HepG2 (cell line): Measurements from ENCODE around the gene KLF13.

ENCODE experiments used
- CTCF ChIP-seq: sonication (generic); formaldehyde crosslinking; IDR thresholded peaks from 2 replicates; pipeline ENCODE4 v1.5.0; 2020; ENCODE audit warnings: mild to moderate bottlenecking, missing genetic modification reagents, moderate library complexity
- ELF3 ChIP-seq: IDR thresholded peaks from 2 replicates; pipeline ENCODE4 v1.6.1; 2016; ENCODE audit warnings: missing genetic modification reagents, missing compliant biosample characterization
- FOXM1 ChIP-seq: sonication (generic); formaldehyde crosslinking; IDR thresholded peaks from 2 replicates; pipeline ENCODE4 v1.5.0; 2020; ENCODE audit warnings: missing genetic modification reagents
- MAZ ChIP-seq, 2 experiments: sonication (generic) in 1 of 2; formaldehyde crosslinking in 1 of 2; IDR thresholded peaks; 2 replicates each; pipeline versions ENCODE4 v1.5.0 to v1.6.1; 2012 to 2020; ENCODE audit warnings: low read depth in 2 of 2, mild to moderate bottlenecking in 2 of 2, borderline replicate concordance in 1 of 2, improper control_type of control experiment in 1 of 2, low read length in 1 of 2, missing genetic modification reagents in 1 of 2, moderate library complexity in 1 of 2
- NR2F1 ChIP-seq, 2 experiments: fragments of 450-650 bp in 1 of 2; formaldehyde crosslinking in 1 of 2; IDR thresholded peaks; 2 replicates each; pipeline versions ENCODE4 v1.5.0 to v1.6.1; 2016 to 2020; ENCODE audit warnings: mild to moderate bottlenecking in 1 of 2, missing compliant biosample characterization in 1 of 2, missing genetic modification reagents in 1 of 2, moderate library complexity in 1 of 2
- SP1 ChIP-seq, 2 experiments: fragments of 450-650 bp in 1 of 2; sonication (generic) in 1 of 2; formaldehyde crosslinking in 1 of 2; IDR thresholded peaks; 2 replicates each; pipeline versions ENCODE4 v1.4.0 to v1.6.1; 2016 to 2020; ENCODE audit warnings: missing genetic modification reagents in 1 of 2
- ZNF274 ChIP-seq: sonication (generic); formaldehyde crosslinking; IDR thresholded peaks from 2 replicates; pipeline ENCODE4 v1.5.1; 2020; ENCODE audit warnings: mild to moderate bottlenecking, missing genetic modification reagents
- ZNF605 ChIP-seq: sonication (generic); formaldehyde crosslinking; IDR thresholded peaks from 2 replicates; pipeline ENCODE4 v1.8.0; 2022; ENCODE audit warnings: mild to moderate bottlenecking, missing genetic modification reagents
- TF ChIP-seq, protein P1 (sequence below): sonication (generic); formaldehyde crosslinking; IDR thresholded peaks from 2 replicates; pipeline ENCODE4 v1.5.1; 2020; ENCODE audit warnings: mild to moderate bottlenecking, missing genetic modification reagents, moderate library complexity
- TF ChIP-seq, protein P2 (sequence below): IDR thresholded peaks from 2 replicates; pipeline ENCODE4 v1.6.1; 2016; ENCODE audit warnings: missing compliant biosample characterization, missing genetic modification reagents, borderline replicate concordance

GRCh38 chr15:31327669-31328427 is 1.2 kb downstream of the KLF13 start:
- TF ChIP-seq, protein P1, sequence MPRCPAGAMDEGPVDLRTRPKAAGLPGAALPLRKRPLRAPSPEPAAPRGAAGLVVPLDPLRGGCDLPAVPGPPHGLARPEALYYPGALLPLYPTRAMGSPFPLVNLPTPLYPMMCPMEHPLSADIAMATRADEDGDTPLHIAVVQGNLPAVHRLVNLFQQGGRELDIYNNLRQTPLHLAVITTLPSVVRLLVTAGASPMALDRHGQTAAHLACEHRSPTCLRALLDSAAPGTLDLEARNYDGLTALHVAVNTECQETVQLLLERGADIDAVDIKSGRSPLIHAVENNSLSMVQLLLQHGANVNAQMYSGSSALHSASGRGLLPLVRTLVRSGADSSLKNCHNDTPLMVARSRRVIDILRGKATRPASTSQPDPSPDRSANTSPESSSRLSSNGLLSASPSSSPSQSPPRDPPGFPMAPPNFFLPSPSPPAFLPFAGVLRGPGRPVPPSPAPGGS (CRISPR knock-in tag) = no peak
- TF ChIP-seq FOXM1 (CRISPR knock-in tag) (no peak), SP1 (IDR thresholded peaks at IDR 0.05) (no peak), SP1 (CRISPR knock-in tag; IDR thresholded peaks at IDR 0.05) (no peak), CTCF (CRISPR knock-in tag) (no peak), ZNF605 (CRISPR knock-in tag) (no peak), NR2F1 (CRISPR knock-in tag; IDR thresholded peaks at IDR 0.05) (no peak), ZNF274 (CRISPR knock-in tag) (no peak), MAZ (IDR thresholded peaks at IDR 0.05; ENCODE audit: borderline replicate concordance, low read depth, low read length) (no peak), MAZ (CRISPR knock-in tag; IDR thresholded peaks at IDR 0.05; ENCODE audit: low read depth) (peak; percentile 52; the same call in 1 of the 2 replicates), ELF3 (CRISPR knock-in tag) (no peak)
- TF ChIP-seq, protein P2, sequence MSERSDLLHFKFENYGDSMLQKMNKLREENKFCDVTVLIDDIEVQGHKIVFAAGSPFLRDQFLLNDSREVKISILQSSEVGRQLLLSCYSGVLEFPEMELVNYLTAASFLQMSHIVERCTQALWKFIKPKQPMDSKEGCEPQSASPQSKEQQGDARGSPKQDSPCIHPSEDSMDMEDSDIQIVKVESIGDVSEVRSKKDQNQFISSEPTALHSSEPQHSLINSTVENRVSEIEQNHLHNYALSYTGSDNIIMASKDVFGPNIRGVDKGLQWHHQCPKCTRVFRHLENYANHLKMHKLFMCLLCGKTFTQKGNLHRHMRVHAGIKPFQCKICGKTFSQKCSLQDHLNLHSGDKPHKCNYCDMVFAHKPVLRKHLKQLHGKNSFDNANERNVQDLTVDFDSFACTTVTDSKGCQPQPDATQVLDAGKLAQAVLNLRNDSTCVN (CRISPR knock-in tag) = no peak
